Measurements from ENCODE around the gene FUS. TPM values are rescaled to one million over a fixed set of nuclear protein-coding genes. Genes with fewer than 3 reads are reported as not detected.

FUS gene
- total and polyA plus RNA-seq, 2 of the 8 experiments (the other 6 are each of a cell fraction or from before 2014, with no cell fraction given): 484 to 685 TPM

GRCh38 chr16:31157136-31157535 is 22.8 kb upstream of the FUS start:
- H3K56ac ChIP-seq (replicated peaks; ENCODE audit: insufficient read length, low read depth, low read length): no peak overlapping the region
- no peaks in the 10 kb centered on the region for H4K20me1 ChIP-seq (replicated peaks in 1 of 2; ENCODE audit: control insufficient read depth in 1 of 2, insufficient read depth in 2 of 2, low read length in 2 of 2)
- no peaks in the 10 kb centered on the region for H3K9me3 ChIP-seq (ENCODE audit: insufficient read depth in 2 of 2, low read depth in 1 of 2, low read length in 1 of 2)
- no peak overlapping the region for H2AFZ ChIP-seq (ENCODE audit: low read length)
- DNase-seq (ENCODE audit: low read depth in 1 of 2, low spot score in 2 of 2) (no peak), FAIRE-seq (no peak)
- H3K27ac ChIP-seq (ENCODE audit: low read depth, low read length): no peak overlapping the region
- TF ChIP-seq POU5F1 (IDR thresholded peaks at IDR 0.05; ENCODE audit: low read depth, low read length) (no peak), CTCF (IDR thresholded peaks at IDR 0.05; ENCODE audit: control extremely low read depth in 1 of 3, insufficient read depth in 1 of 3, low read depth in 1 of 3, low read length in 3 of 3) (no peak), POLR2AphosphoS5 (IDR thresholded peaks at IDR 0.05; ENCODE audit: low read depth, low read length) (no peak), KDM1A (IDR thresholded peaks at IDR 0.05; ENCODE audit: borderline replicate concordance, low read length) (no peak), KDM4A (IDR thresholded peaks at IDR 0.05; ENCODE audit: low read depth, low read length, severe bottlenecking) (no peak), NRF1 (IDR thresholded peaks at IDR 0.05; ENCODE audit: low read depth, low read length) (no peak), RBBP5 (IDR thresholded peaks at IDR 0.05; ENCODE audit: borderline replicate concordance, low read depth, low read length) (no peak), SIRT6 (IDR thresholded peaks at IDR 0.05; ENCODE audit: low read length) (no peak), CBX8 (IDR thresholded peaks at IDR 0.05; ENCODE audit: borderline replicate concordance, low read depth, low read length) (no peak), FOSL1 (IDR thresholded peaks at IDR 0.05; ENCODE audit: insufficient read depth, low read depth, low read length) (no peak)
- H3K14ac ChIP-seq (ENCODE audit: insufficient read length): no peak overlapping the region
- ChIA-PET CTCF (ENCODE audit: partially characterized antibody) (interaction anchor here (0.6 to 7.2 kb wide), 7 partner anchors 9 to 62 kb away, joined by 3 to 56 read pairs (median 6); no protein-coding TSS in a partner anchor), POLR2A (ENCODE audit: partially characterized antibody) (interaction anchor here (0.7 to 3.4 kb wide), 7 partner anchors 9 to 39 kb away, joined by 3 to 22 read pairs (median 4); partner anchors contain the start of gene FUS)
- no peaks in the 10 kb centered on the region for H3K23me2 ChIP-seq (ENCODE audit: low read depth, low read length)
- H3K4ac ChIP-seq (replicated peaks; ENCODE audit: insufficient read length, low read depth, low read length): no peak overlapping the region
- no peak overlapping the region for H3K18ac ChIP-seq (ENCODE audit: extremely low read depth, low read length)
- no peaks in the 10 kb centered on the region for H3K27me3 ChIP-seq (replicated peaks in 1 of 4; ENCODE audit: control insufficient read depth in 3 of 4, extremely low read depth in 1 of 4, insufficient read depth in 3 of 4, low read length in 3 of 4)
- WGBS, 2 experiments (ENCODE audit: extremely low coverage in 1 of 2, insufficient coverage in 1 of 2, insufficient read length in 1 of 2, insufficient replicate concordance in 2 of 2, low coverage in 1 of 2, low lambda C conversion rate in 2 of 2, missing lambda C conversion rate in 1 of 2): 89% methylated on average over 8 of the region's 8 CpGs; no CpG with 5 or more reads in 1 of the 2 experiments
- no peak overlapping the region for H2BK12ac ChIP-seq (ENCODE audit: low read depth, low read length)
- no peaks in the 10 kb centered on the region for H3K79me1 ChIP-seq (ENCODE audit: low read depth, low read length)
- H2BK20ac ChIP-seq (ENCODE audit: low read length): no peak overlapping the region
- no peak overlapping the region for H3K4me2 ChIP-seq (ENCODE audit: insufficient read depth in 1 of 2, low read depth in 2 of 2, low read length in 2 of 2)
- no peaks in the 10 kb centered on the region for H3K36me3 ChIP-seq (ENCODE audit: control insufficient read depth in 2 of 4, insufficient read depth in 4 of 4, low read length in 3 of 4)
- H2BK15ac ChIP-seq (ENCODE audit: low read length): no peak overlapping the region
- H4K8ac ChIP-seq (ENCODE audit: extremely low read depth, insufficient read depth, low read length): no peak overlapping the region
- no peak overlapping the region for H3K4me3 ChIP-seq (ENCODE audit: extremely low read depth in 1 of 4, insufficient read depth in 2 of 4, low read depth in 3 of 4, low read length in 4 of 4)
- no peak overlapping the region for H4K5ac ChIP-seq (ENCODE audit: insufficient read length, low read depth, low read length)
- no peak overlapping the region for H3K23ac ChIP-seq (ENCODE audit: insufficient read length)
- no peak overlapping the region for H4K91ac ChIP-seq (replicated peaks; ENCODE audit: insufficient read length, low read length)
- no peak overlapping the region for H3K9ac ChIP-seq (replicated peaks in 1 of 4; ENCODE audit: extremely low read depth in 1 of 4, low read depth in 3 of 4, low read length in 3 of 4)
- no peaks in the 10 kb centered on the region for H3K4me1 ChIP-seq (replicated peaks in 1 of 4; ENCODE audit: control insufficient read depth in 3 of 4, insufficient read depth in 4 of 4, low read length in 3 of 4)
- no peak overlapping the region for H2BK5ac ChIP-seq (ENCODE audit: low read depth, low read length)
- H2BK120ac ChIP-seq (replicated peaks; ENCODE audit: low read depth, low read length): no peak overlapping the region
- no peak overlapping the region for H2AK5ac ChIP-seq (ENCODE audit: low read depth, low read length)
- H3K79me2 ChIP-seq (ENCODE audit: control insufficient read depth in 1 of 2, insufficient read depth in 2 of 2, low read length in 2 of 2): no peaks in the 10 kb centered on the region
